VCaP (cell line): ENCODE data around the gene DNAH17.

Experiments used
- H3K27ac ChIP-seq: fragments of 450-650 bp; 2 replicates; pipeline ENCODE4 v1.5.1; 2017
- CTCF ChIP-seq: fragments of 450-650 bp; conservative IDR thresholded peaks from 2 replicates; pipeline ENCODE4 v1.5.1; 2017; ENCODE audit warnings: mild to moderate bottlenecking, moderate library complexity

DNAH17 gene

GRCh38 chr17:78428836-78429617 is 148.2 kb downstream of the DNAH17 start:
- H3K27ac ChIP-seq, result no peak overlapping the region
- no peak for TF ChIP-seq CTCF

GRCh38 chr17:78428025-78428575 is 149.1 kb downstream of the DNAH17 start:
- no peak for TF ChIP-seq CTCF
- no peak overlapping the region for H3K27ac ChIP-seq

GRCh38 chr17:78427140-78427539 is 150.1 kb downstream of the DNAH17 start:
- H3K27ac ChIP-seq, result no peak overlapping the region
- TF ChIP-seq CTCF, result no peak

GRCh38 chr17:78426293-78426879 is 150.8 kb downstream of the DNAH17 start:
- TF ChIP-seq CTCF, result no peak
- H3K27ac ChIP-seq, result no peak overlapping the region

GRCh38 chr17:78425429-78425828 is 151.8 kb downstream of the DNAH17 start:
- TF ChIP-seq CTCF, result no peak
- H3K27ac ChIP-seq, result no peak overlapping the region

GRCh38 chr17:78423961-78424675 is 153.1 kb downstream of the DNAH17 start:
- TF ChIP-seq CTCF, result no peak
- no peak overlapping the region for H3K27ac ChIP-seq
